Natural killer cell (primary cell): ENCODE data around the gene GPR61. TPM values are rescaled to one million over a fixed set of nuclear protein-coding genes. Genes with fewer than 3 reads are reported as not detected.
A peak's percentile ranks its signal among the peaks of the same experiment; 100 is the strongest.

Experiments
- ATAC-seq, 3 donors: fragments of 150-1000 bp in 2 of 3; fragments of 200-7000 bp in 1 of 3; cut with Tn5 transposase; 1 replicate in 1 of 3; 2 replicates in 2 of 3; pipeline ENCODE4 v1.10.0; 2021; ENCODE audit warnings: mild to moderate bottlenecking in 2 of 3, moderate library complexity in 2 of 3
- DNase-seq, 2 donors: peaks; one replicate each; pipeline versions ENCODE4 v3.0.0 to v3.0.0-alpha.2; 2013 to 2021; ENCODE audit warnings: mixed read lengths in 1 of 2
- H3K27ac ChIP-seq: one replicate; pipeline ENCODE4 v1.5.1; 2013; ENCODE audit warnings: mild to moderate bottlenecking, low read length
- H3K27me3 ChIP-seq: one replicate; pipeline ENCODE4 v1.6.1; 2013; ENCODE audit warnings: low read length; ENCODE audit not compliant: control insufficient read depth, insufficient read depth
- H3K36me3 ChIP-seq: one replicate; pipeline ENCODE4 v1.6.1; 2013; ENCODE audit warnings: low read length; ENCODE audit not compliant: control insufficient read depth, insufficient read depth
- H3K4me1 ChIP-seq: one replicate; pipeline ENCODE4 v1.6.1; 2013; ENCODE audit warnings: low read length; ENCODE audit not compliant: control insufficient read depth, insufficient read depth
- H3K4me3 ChIP-seq: one replicate; pipeline ENCODE4 v1.5.1; 2013; ENCODE audit warnings: low read length
- H3K9me3 ChIP-seq: one replicate; pipeline ENCODE4 v1.6.1; 2013; ENCODE audit warnings: low read length; ENCODE audit not compliant: control insufficient read depth, insufficient read depth
- H3K27ac Mint-ChIP-seq, 2 donors: one replicate each; pipeline ENCODE4 v1.8.0; 2022; ENCODE audit warnings: mild to moderate bottlenecking in 2 of 2, mixed read lengths in 2 of 2, moderate library complexity in 1 of 2
- H3K27me3 Mint-ChIP-seq, 2 donors: one replicate each; pipeline ENCODE4 v1.8.0; 2022; ENCODE audit warnings: low read depth in 2 of 2, mixed read lengths in 2 of 2
- H3K36me3 Mint-ChIP-seq: one replicate; pipeline ENCODE4 v1.8.0; 2022; ENCODE audit warnings: mixed read lengths
- H3K4me1 Mint-ChIP-seq, 2 donors: one replicate each; pipeline ENCODE4 v1.8.0; 2022; ENCODE audit warnings: mixed read lengths in 2 of 2
- H3K4me3 Mint-ChIP-seq: one replicate; pipeline ENCODE4 v1.8.0; 2022; ENCODE audit warnings: mild to moderate bottlenecking, moderate library complexity, mixed read lengths
- H3K9me3 Mint-ChIP-seq, 2 donors: one replicate each; pipeline ENCODE4 v1.8.0; 2022; ENCODE audit warnings: mixed read lengths in 2 of 2
- CTCF ChIP-seq: fragments of 200-600 bp; IDR thresholded peaks from one replicate; pipeline ENCODE4 v1.8.0; 2022; ENCODE audit warnings: antibody characterized with exemption
- WGBS: methylation state at CpG from one replicate; pipeline ENCODE4 v1.1.7; 2013; ENCODE audit warnings: missing lambda C conversion rate; ENCODE audit not compliant: insufficient coverage; 5-methylcytosine and 5-hydroxymethylcytosine counted together
- intact Hi-C: fragments of 100-400 bp; cut with micrococcal nuclease; formaldehyde crosslinking; loops from one replicate; pipeline ENCODE4 v1.14.2; 2022
- total RNA-seq, 4 donors: library from RNA; stranded (reverse); fragments of 120-200 nt in 1 of 4; gene quantifications; one replicate each; pipeline versions ENCODE4 v1.2.3 to v1.2.4, GENCODE V29; 2013 to 2022

GPR61 gene
- total RNA-seq, 3 donors from 2014 or later (not counting 1 experiment from before 2014, with no cell fraction given): 0.75 to 0.91 TPM; not detected in 1

DNA sequence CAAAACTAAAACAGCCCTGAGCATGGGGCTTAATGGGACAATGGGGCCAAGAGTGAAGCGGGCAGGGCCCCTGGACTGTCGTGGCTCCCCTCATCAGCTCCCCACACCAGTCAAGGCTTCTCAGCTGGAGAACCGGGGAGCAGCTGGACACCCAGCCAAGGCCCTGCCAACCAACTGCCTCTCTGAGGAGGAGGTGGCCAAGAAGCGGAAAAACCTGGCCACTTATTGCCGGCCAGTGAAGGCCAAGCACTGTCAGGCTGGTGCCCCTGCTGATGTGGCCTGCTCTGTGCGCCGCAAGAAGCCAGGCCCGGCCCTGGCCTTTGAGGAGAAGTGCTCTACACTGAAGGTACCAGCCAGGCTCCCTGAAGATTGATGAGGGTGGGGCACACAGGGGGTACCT lies 48.3 kb upstream of the GPR61 start:
- 98% methylated on average over 8 of the region's 8 CpGs for WGBS
- Histone ChIP-seq H3K9me3 (no peaks in the 10 kb centered on the region), H3K27me3 (no peaks in the 10 kb centered on the region), H3K4me1 (peaks cover 35% of the 10 kb centered on the region), H3K27ac (no peak overlapping the region), H3K4me3 (no peak overlapping the region), H3K36me3 (peaks cover 9% of the 10 kb centered on the region)
- DNase-seq (no peak), ATAC-seq (no peak)
- H3K36me3 Mint-ChIP-seq: peaks cover 5% of the 10 kb centered on the region
- no peaks in the 10 kb centered on the region for H3K9me3 Mint-ChIP-seq
- intact Hi-C loops: loop anchor here (5.0 kb wide), 1 partner anchor 229 kb away; no protein-coding TSS in a partner anchor
- peaks cover 10 to 30% of the 10 kb centered on the region in 2 donors for H3K4me1 Mint-ChIP-seq
- no peak overlapping the region for H3K4me3 Mint-ChIP-seq
- H3K27ac Mint-ChIP-seq: no peak overlapping the region
- no peak for TF ChIP-seq CTCF
- H3K27me3 Mint-ChIP-seq: no peaks in the 10 kb centered on the region

DNA sequence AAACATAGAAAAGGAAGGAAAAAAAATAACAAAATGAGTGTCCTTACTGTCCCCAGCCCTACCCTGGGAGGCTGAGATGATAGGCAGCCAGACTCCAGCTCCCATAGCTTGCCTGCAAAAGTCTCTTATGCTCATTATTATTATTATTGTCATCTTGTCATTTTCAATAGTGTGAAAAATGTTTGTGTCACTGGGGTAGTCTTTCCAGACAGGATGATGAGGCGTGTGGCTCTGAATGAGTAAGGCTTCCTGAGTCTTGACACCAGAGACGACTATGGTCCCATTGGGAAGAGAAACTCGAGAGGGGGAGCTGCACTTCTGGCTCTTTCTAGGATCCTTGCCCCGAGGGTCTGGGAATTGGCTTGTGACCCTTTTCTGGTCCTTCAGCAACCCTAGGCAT lies 46.9 kb upstream of the GPR61 start:
- H3K4me1 Mint-ChIP-seq: peaks cover 13 to 34% of the 10 kb centered on the region in 2 donors
- no peaks in the 10 kb centered on the region for H3K27me3 ChIP-seq
- no peak for TF ChIP-seq CTCF
- H3K27ac ChIP-seq: no peak overlapping the region
- 83% methylated on average over 4 of the region's 4 CpGs for WGBS
- intact Hi-C loops: loop anchor here (5.0 kb wide), 1 partner anchor 230 kb away; no protein-coding TSS in a partner anchor
- H3K27me3 Mint-ChIP-seq: no peaks in the 10 kb centered on the region
- peak overlapping the region; percentile 17 for H3K4me3 Mint-ChIP-seq
- H3K27ac Mint-ChIP-seq: no peak overlapping the region
- H3K9me3 Mint-ChIP-seq: no peaks in the 10 kb centered on the region
- ATAC-seq: no peak
- no peak for DNase-seq
- H3K4me1 ChIP-seq: peaks cover 44% of the 10 kb centered on the region
- H3K4me3 ChIP-seq: no peak overlapping the region
- peaks cover 8% of the 10 kb centered on the region for H3K36me3 Mint-ChIP-seq
- H3K36me3 ChIP-seq: peaks cover 23% of the 10 kb centered on the region
- H3K9me3 ChIP-seq: no peaks in the 10 kb centered on the region

GRCh38 chr1:109493227-109493626 lies 46.4 kb upstream of the GPR61 start:
- DNase-seq (no peak), ATAC-seq (no peak)
- H3K4me3 ChIP-seq: no peak overlapping the region
- H3K27me3 ChIP-seq: no peaks in the 10 kb centered on the region
- peaks cover 28% of the 10 kb centered on the region for H3K36me3 ChIP-seq
- no peak overlapping the region for H3K27ac ChIP-seq
- H3K36me3 Mint-ChIP-seq: peaks cover 8% of the 10 kb centered on the region
- H3K9me3 ChIP-seq: no peaks in the 10 kb centered on the region
- H3K27ac Mint-ChIP-seq: peak overlapping the region in 1 of 2 donors; percentile 76
- 81% methylated on average over 4 of the region's 4 CpGs for whole genome bisulfite sequencing
- peak overlapping the region; percentile 93 for H3K4me3 Mint-ChIP-seq
- peaks cover 48% of the 10 kb centered on the region for H3K4me1 ChIP-seq
- no peaks in the 10 kb centered on the region for H3K27me3 Mint-ChIP-seq
- no peaks in the 10 kb centered on the region for H3K9me3 Mint-ChIP-seq
- peaks cover 13 to 34% of the 10 kb centered on the region in 2 donors for H3K4me1 Mint-ChIP-seq
- no peak for TF ChIP-seq CTCF
- intact Hi-C loops: loop anchor here (5.0 kb wide), 1 partner anchor 231 kb away; no protein-coding TSS in a partner anchor
